HCT116 (cell line): Measurements from ENCODE around the gene BEST4. TPM values are rescaled to one million over a fixed set of nuclear protein-coding genes. Genes with fewer than 3 reads are reported as not detected.

Experiments used
- ATAC-seq: fragments of 200-7000 bp; cut with Tn5 transposase; 2 replicates; pipeline ENCODE4 v1.9.1; 2020; ENCODE audit warnings: mild to moderate bottlenecking, moderate library complexity
- BruUV-seq: library from RNA; stranded (reverse); fragments of 400-500 nt; replicated peaks from 2 replicates; lab custom pipeline; 2021; lab: Mats Ljungman, UMichigan
- CTCF ChIA-PET: fragments of 300-600 bp; sonication (Branson Sonifier 250); formaldehyde crosslinking; loops from one replicate; lab custom pipeline; 2021; ENCODE audit warnings: antibody characterized with exemption; lab: Charles Lee
- POLR2A ChIA-PET: fragments of 300-600, 350-600 bp; sonication (Branson Sonifier 250); formaldehyde crosslinking; loops from one replicate; lab custom pipeline; 2021; ENCODE audit warnings: antibody characterized with exemption; lab: Charles Lee
- RAD21 ChIA-PET, 2 experiments: fragments of 300-600 bp; sonication (Branson Sonifier 250); formaldehyde crosslinking; loops; one replicate each; lab custom pipeline; 2023; ENCODE audit warnings: low total read pairs in 2 of 2; ENCODE audit not compliant: uncharacterized antibody in 2 of 2, unreplicated experiment in 2 of 2, low non-redundant PET in 1 of 2; lab: Charles Lee
- DNase-seq: peaks from one replicate; pipeline ENCODE4 v3.0.0-alpha.2; 2010; ENCODE audit warnings: low read depth, low spot score
- H2AFZ ChIP-seq: fragments of 200-600 bp; shearing (Covaris generic), sonication (generic); 2 replicates; pipeline ENCODE4 v1.6.1; 2017; ENCODE audit warnings: low read depth, mixed run types, mixed read lengths, antibody characterized with exemption, low read length; ENCODE audit not compliant: poor library complexity, severe bottlenecking
- H3K27ac ChIP-seq: 2 replicates; pipeline ENCODE4 v1.5.1; 2012; ENCODE audit warnings: low read depth, low read length
- H3K27me3 ChIP-seq: fragments of 200-600 bp; sonication (generic); 2 replicates; pipeline ENCODE4 v1.6.1; 2016; ENCODE audit warnings: mixed run types, low read length, mixed read lengths; ENCODE audit not compliant: insufficient read depth
- H3K36me3 ChIP-seq, 2 experiments: fragments of 200-500 bp in 1 of 2; fragments of 200-600 bp in 1 of 2; sonication (Bioruptor generic) in 1 of 2; sonication (generic) in 1 of 2; 2 replicates each; pipeline versions ENCODE4 v1.5.1 to v1.6.1; 2014 to 2016; ENCODE audit warnings: low read length in 2 of 2, inconsistent platforms in 1 of 2, mixed read lengths in 1 of 2, mixed run types in 1 of 2; ENCODE audit not compliant: insufficient read depth in 2 of 2, control insufficient read depth in 1 of 2
- H3K4me1 ChIP-seq, 2 experiments: fragments of 200-600 bp in 1 of 2; sonication (generic) in 1 of 2; 2 replicates each; pipeline versions ENCODE4 v1.5.1 to v1.6.1; 2012 to 2017; ENCODE audit warnings: low read length in 2 of 2, inconsistent platforms in 1 of 2, mild to moderate bottlenecking in 1 of 2, mixed read lengths in 1 of 2, mixed run types in 1 of 2, moderate library complexity in 1 of 2; ENCODE audit not compliant: insufficient read depth in 2 of 2, control insufficient read depth in 1 of 2
- H3K4me2 ChIP-seq: fragments of 200-600 bp; sonication (generic); 2 replicates; pipeline ENCODE4 v1.6.1; 2017; ENCODE audit warnings: mixed run types, low read length, mixed read lengths
- H3K4me3 ChIP-seq, 2 experiments: fragments of 200-600 bp in 1 of 2; sonication (generic) in 1 of 2; replicated peaks in 1 of 2; 2 replicates each; pipeline ENCODE4 v1.5.1; 2011 to 2016; ENCODE audit warnings: low read length in 2 of 2, control low read depth in 1 of 2, low read depth in 1 of 2, mild to moderate bottlenecking in 1 of 2, mixed read lengths in 1 of 2, mixed run types in 1 of 2
- H3K79me2 ChIP-seq: fragments of 200-600 bp; sonication (generic); 2 replicates; pipeline ENCODE4 v1.6.1; 2017; ENCODE audit warnings: mild to moderate bottlenecking, mixed run types, low read length, moderate library complexity, mixed read lengths; ENCODE audit not compliant: insufficient read depth
- H3K9ac ChIP-seq: fragments of 200-600 bp; sonication (generic); 2 replicates; pipeline ENCODE4 v1.6.1; 2016; ENCODE audit warnings: low read length, mixed read lengths
- H3K9me2 ChIP-seq: fragments of 200-600 bp; sonication (generic), shearing (Covaris generic); 2 replicates; pipeline ENCODE4 v1.6.1; 2017; ENCODE audit warnings: mixed run types, mild to moderate bottlenecking, moderate library complexity; ENCODE audit not compliant: insufficient read depth
- H3K9me3 ChIP-seq, 2 experiments: fragments of 200-500 bp in 1 of 2; fragments of 200-600 bp in 1 of 2; sonication (Bioruptor generic) in 1 of 2; sonication (generic) in 1 of 2; 2 replicates each; pipeline ENCODE4 v1.6.1; 2014 to 2017; ENCODE audit warnings: low read length in 2 of 2, mixed read lengths in 2 of 2, inconsistent platforms in 1 of 2, low read depth in 1 of 2, mild to moderate bottlenecking in 1 of 2, mixed run types in 1 of 2, moderate library complexity in 1 of 2; ENCODE audit not compliant: control insufficient read depth in 1 of 2, insufficient read depth in 1 of 2
- H4K20me1 ChIP-seq: fragments of 200-600 bp; sonication (generic), shearing (Covaris generic); 2 replicates; pipeline ENCODE4 v1.6.1; 2017; ENCODE audit warnings: mixed run types, mild to moderate bottlenecking, moderate library complexity; ENCODE audit not compliant: insufficient read depth
- CTCF ChIP-seq, 3 experiments: fragments of 200-600 bp in 1 of 3; sonication (generic) in 1 of 3; IDR thresholded peaks in 2 of 3; conservative IDR thresholded peaks in 1 of 3; 2 replicates each; pipeline ENCODE4 v1.5.1; 2012 to 2017; ENCODE audit warnings: low read depth in 2 of 3, low read length in 2 of 3, antibody characterized with exemption in 1 of 3, borderline replicate concordance in 1 of 3, control low read depth in 1 of 3, mild to moderate bottlenecking in 1 of 3, mixed read lengths in 1 of 3, mixed run types in 1 of 3, moderate library complexity in 1 of 3; ENCODE audit not compliant: insufficient read depth in 1 of 3
- EGR1 ChIP-seq: IDR thresholded peaks from 2 replicates; pipeline ENCODE4 v1.6.1; 2012; ENCODE audit warnings: low read depth
- EZH2phosphoT487 ChIP-seq: fragments of 200-600 bp; IDR thresholded peaks from 2 replicates; pipeline ENCODE4 v1.6.1; 2018; ENCODE audit warnings: antibody characterized with exemption, borderline replicate concordance
- FOSL1 ChIP-seq: IDR thresholded peaks from 2 replicates; pipeline ENCODE4 v1.6.1; 2012; ENCODE audit warnings: low read depth
- RAD21 ChIP-seq: IDR thresholded peaks from 2 replicates; pipeline ENCODE4 v1.6.1; 2012; ENCODE audit warnings: low read depth, mild to moderate bottlenecking
- SIN3A ChIP-seq: IDR thresholded peaks from 2 replicates; pipeline ENCODE4 v1.6.1; 2012; ENCODE audit warnings: low read depth
- SP1 ChIP-seq: IDR thresholded peaks from 2 replicates; pipeline ENCODE4 v1.6.1; 2012; ENCODE audit warnings: low read depth
- SRF ChIP-seq: IDR thresholded peaks from 2 replicates; pipeline ENCODE4 v1.6.1; 2012; ENCODE audit warnings: low read depth
- TCF7L2 ChIP-seq: IDR thresholded peaks from 2 replicates; pipeline ENCODE4 v1.7.0; 2011; ENCODE audit warnings: borderline replicate concordance, inconsistent platforms; ENCODE audit not compliant: insufficient read depth, insufficient read length; ENCODE audit errors: extremely low read depth
- YY1 ChIP-seq: IDR thresholded peaks from 2 replicates; pipeline ENCODE4 v1.6.1; 2011; ENCODE audit warnings: low read length, low read depth, moderate library complexity, mild to moderate bottlenecking; ENCODE audit not compliant: insufficient replicate concordance; ENCODE audit errors: extremely low read depth
- ZNF274 ChIP-seq: fragments of 200-500 bp; sonication (Bioruptor generic); IDR thresholded peaks from 2 replicates; pipeline ENCODE4 v1.6.1; 2014; ENCODE audit warnings: mild to moderate bottlenecking, low read depth, low read length, inconsistent platforms
- intact Hi-C: fragments of 100-400 bp; cut with micrococcal nuclease; formaldehyde crosslinking; loops from 2 replicates; pipeline ENCODE4 v1.10.0; 2022
- total RNA-seq: library from RNA; stranded (reverse); gene quantifications from one replicate; pipeline ENCODE4 v1.2.1, GENCODE V29; 2021; ENCODE audit not compliant: unreplicated experiment
- TF ChIP-seq, protein P1 (sequence below): IDR thresholded peaks from 2 replicates; pipeline ENCODE4 v1.6.1; 2012; ENCODE audit warnings: low read depth

The BEST4 gene
- total RNA-seq, 1 experiment from 2014 or later: 0.52 TPM

DNA sequence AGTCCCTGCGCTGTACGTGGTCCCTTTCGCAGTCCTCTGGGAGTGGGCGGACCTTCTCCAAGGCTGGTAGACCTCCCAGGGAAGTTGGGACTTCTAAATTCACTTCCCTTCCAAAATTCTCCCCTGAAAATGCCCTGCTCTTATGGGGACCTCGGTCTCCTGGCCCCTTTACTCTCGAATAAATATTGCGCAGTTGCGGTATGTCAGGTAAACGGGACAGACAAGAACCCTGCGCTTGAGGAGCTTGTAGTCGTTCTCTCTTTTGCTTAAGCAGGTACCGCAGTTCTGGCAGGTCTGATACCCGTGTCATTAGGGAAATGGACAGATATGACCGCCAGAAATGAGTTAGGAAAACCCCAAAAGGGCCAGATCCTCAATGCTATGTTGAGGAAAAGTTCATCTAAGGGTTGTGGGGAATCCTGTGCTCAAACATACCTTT is 47.8 kb downstream of the BEST4 start:
- H3K27me3 ChIP-seq: no peaks in the 10 kb centered on the region

More for the DNA sequence above, 47.8 kb downstream of the BEST4 start:
- Histone ChIP-seq H3K9me2 (no peaks in the 10 kb centered on the region), H3K27ac (peak overlapping the region; percentile 65), H3K4me1 (peaks cover 5 to 23% of the 10 kb centered on the region in 2 experiments; a peak in 3 of 4 replicates), H3K4me3 (peak overlapping the region; percentile 75 to 95), H3K9ac (peak overlapping the region; percentile 97), H4K20me1 (no peaks in the 10 kb centered on the region), H3K9me3 (no peaks in the 10 kb centered on the region), H3K4me2 (peak overlapping the region; percentile 85), H3K79me2 (peaks cover 49% of the 10 kb centered on the region), H3K36me3 (peaks cover 4 to 31% of the 10 kb centered on the region in 2 experiments; a peak in 2 of 4 replicates), H2AFZ (no peak overlapping the region)
- ChIA-PET RAD21 (no interaction called here), POLR2A (no interaction called here), CTCF (no interaction called here)
- TF ChIP-seq, protein P1, sequence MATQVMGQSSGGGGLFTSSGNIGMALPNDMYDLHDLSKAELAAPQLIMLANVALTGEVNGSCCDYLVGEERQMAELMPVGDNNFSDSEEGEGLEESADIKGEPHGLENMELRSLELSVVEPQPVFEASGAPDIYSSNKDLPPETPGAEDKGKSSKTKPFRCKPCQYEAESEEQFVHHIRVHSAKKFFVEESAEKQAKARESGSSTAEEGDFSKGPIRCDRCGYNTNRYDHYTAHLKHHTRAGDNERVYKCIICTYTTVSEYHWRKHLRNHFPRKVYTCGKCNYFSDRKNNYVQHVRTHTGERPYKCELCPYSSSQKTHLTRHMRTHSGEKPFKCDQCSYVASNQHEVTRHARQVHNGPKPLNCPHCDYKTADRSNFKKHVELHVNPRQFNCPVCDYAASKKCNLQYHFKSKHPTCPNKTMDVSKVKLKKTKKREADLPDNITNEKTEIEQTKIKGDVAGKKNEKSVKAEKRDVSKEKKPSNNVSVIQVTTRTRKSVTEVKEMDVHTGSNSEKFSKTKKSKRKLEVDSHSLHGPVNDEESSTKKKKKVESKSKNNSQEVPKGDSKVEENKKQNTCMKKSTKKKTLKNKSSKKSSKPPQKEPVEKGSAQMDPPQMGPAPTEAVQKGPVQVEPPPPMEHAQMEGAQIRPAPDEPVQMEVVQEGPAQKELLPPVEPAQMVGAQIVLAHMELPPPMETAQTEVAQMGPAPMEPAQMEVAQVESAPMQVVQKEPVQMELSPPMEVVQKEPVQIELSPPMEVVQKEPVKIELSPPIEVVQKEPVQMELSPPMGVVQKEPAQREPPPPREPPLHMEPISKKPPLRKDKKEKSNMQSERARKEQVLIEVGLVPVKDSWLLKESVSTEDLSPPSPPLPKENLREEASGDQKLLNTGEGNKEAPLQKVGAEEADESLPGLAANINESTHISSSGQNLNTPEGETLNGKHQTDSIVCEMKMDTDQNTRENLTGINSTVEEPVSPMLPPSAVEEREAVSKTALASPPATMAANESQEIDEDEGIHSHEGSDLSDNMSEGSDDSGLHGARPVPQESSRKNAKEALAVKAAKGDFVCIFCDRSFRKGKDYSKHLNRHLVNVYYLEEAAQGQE: no peak
- TF ChIP-seq SP1: no peak
- no peak for TF ChIP-seq CTCF (IDR thresholded peaks at IDR 0.05 in 2 of 3, conservative IDR thresholded peaks at IDR 0.05 in 1 of 3; ENCODE audit: borderline replicate concordance in 1 of 3, insufficient read depth in 1 of 3, low read depth in 2 of 3, low read length in 2 of 3)
- TF ChIP-seq ZNF274: no peak
- TF ChIP-seq RAD21: no peak
- no peak for TF ChIP-seq SRF
- TF ChIP-seq EZH2phosphoT487: no peak
- no peak for TF ChIP-seq YY1
- TF ChIP-seq SIN3A: no peak
- TF ChIP-seq FOSL1: no peak
- TF ChIP-seq TCF7L2: no peak
- TF ChIP-seq EGR1: no peak
- TSS peak; percentile 89 for BruUV-seq
- no peak for DNase-seq
- intact Hi-C loops: no loop called here
- ATAC-seq: peak; percentile 40
